ENCODE results near the gene EXOC8.

DNA sequence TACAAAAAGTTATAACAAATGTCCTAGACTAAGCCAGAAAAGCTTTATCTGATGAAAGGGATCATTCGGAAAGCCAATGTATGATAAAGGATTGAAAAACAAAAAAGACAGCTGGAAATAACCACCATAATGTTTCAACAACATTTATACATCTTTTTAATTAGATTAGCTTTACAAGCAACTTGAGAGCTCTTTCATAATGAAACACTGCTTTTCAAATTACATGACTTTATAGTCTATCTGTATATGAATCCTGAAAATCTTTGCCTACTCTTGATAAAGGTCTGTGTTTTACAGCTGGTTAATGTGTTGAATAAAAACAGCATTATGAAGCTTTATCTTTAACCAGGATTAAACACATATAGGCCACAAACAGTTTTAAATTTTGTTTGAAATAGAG lies 26.0 kb upstream of the EXOC8 start:
- TF ChIP-seq, protein P1, sequence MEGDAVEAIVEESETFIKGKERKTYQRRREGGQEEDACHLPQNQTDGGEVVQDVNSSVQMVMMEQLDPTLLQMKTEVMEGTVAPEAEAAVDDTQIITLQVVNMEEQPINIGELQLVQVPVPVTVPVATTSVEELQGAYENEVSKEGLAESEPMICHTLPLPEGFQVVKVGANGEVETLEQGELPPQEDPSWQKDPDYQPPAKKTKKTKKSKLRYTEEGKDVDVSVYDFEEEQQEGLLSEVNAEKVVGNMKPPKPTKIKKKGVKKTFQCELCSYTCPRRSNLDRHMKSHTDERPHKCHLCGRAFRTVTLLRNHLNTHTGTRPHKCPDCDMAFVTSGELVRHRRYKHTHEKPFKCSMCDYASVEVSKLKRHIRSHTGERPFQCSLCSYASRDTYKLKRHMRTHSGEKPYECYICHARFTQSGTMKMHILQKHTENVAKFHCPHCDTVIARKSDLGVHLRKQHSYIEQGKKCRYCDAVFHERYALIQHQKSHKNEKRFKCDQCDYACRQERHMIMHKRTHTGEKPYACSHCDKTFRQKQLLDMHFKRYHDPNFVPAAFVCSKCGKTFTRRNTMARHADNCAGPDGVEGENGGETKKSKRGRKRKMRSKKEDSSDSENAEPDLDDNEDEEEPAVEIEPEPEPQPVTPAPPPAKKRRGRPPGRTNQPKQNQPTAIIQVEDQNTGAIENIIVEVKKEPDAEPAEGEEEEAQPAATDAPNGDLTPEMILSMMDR (conservative IDR thresholded peaks at IDR 0.05; ENCODE audit: low read length): no peak
- TF ChIP-seq EZH2phosphoT487 (IDR thresholded peaks at IDR 0.05; ENCODE audit: borderline replicate concordance, low read depth, low read length): no peak
